Neural cell (in vitro differentiated cells): ENCODE data around the gene HOXB7. TPM values are rescaled to one million over a fixed set of nuclear protein-coding genes. Genes with fewer than 3 reads are reported as not detected.

Source experiments
- H2AFZ ChIP-seq: fragments of 200-600, 300-800 bp; sonication (generic), shearing (Covaris generic); 2 replicates; pipeline ENCODE4 v1.6.0; 2014; ENCODE audit warnings: low read depth, mild to moderate bottlenecking, antibody characterized with exemption, low read length, moderate library complexity
- H3F3A ChIP-seq: fragments of 200-600 bp; shearing (Covaris generic); 2 replicates; pipeline ENCODE4 v1.6.1; 2016; ENCODE audit warnings: mild to moderate bottlenecking, moderate library complexity, mixed read lengths, antibody characterized with exemption, low read length; ENCODE audit not compliant: insufficient read depth, poor library complexity, severe bottlenecking
- H3K27ac ChIP-seq: fragments of 200-600, 300-800 bp; sonication (generic), shearing (Covaris generic); 2 replicates; pipeline ENCODE4 v1.5.1; 2014; ENCODE audit warnings: mild to moderate bottlenecking, low read length, moderate library complexity
- H3K27me3 ChIP-seq: fragments of 300-800, 200-600 bp; sonication (generic), shearing (Covaris generic); 2 replicates; pipeline ENCODE4 v1.6.0; 2014; ENCODE audit warnings: mild to moderate bottlenecking, low read depth, low read length, moderate library complexity; ENCODE audit not compliant: insufficient read depth
- H3K36me3 ChIP-seq: fragments of 300-800, 200-600 bp; sonication (generic), shearing (Covaris generic); 2 replicates; pipeline ENCODE4 v1.5.1; 2014; ENCODE audit warnings: mild to moderate bottlenecking, antibody characterized with exemption, low read length, moderate library complexity; ENCODE audit not compliant: insufficient read depth
- H3K4me2 ChIP-seq: fragments of 300-800, 200-600 bp; sonication (generic), shearing (Covaris generic); 2 replicates; pipeline ENCODE4 v1.6.0; 2014; ENCODE audit warnings: mild to moderate bottlenecking, low read length
- H3K4me3 ChIP-seq: fragments of 300-800, 200-600 bp; sonication (generic), shearing (Covaris generic); 2 replicates; pipeline ENCODE4 v1.5.1; 2014; ENCODE audit warnings: mild to moderate bottlenecking, low read length, moderate library complexity
- H3K79me2 ChIP-seq: fragments of 200-600 bp; shearing (Covaris generic); replicated peaks from 2 replicates; pipeline ENCODE4 v1.6.0; 2014; ENCODE audit warnings: mild to moderate bottlenecking, low read length, moderate library complexity; ENCODE audit not compliant: insufficient read depth
- H3K9ac ChIP-seq: fragments of 300-800, 200-600 bp; sonication (generic), shearing (Covaris generic); 2 replicates; pipeline ENCODE4 v1.6.1; 2016; ENCODE audit warnings: mild to moderate bottlenecking, low read length, mixed read lengths
- H3K9me2 ChIP-seq: fragments of 200-600 bp; shearing (Covaris generic); 2 replicates; pipeline ENCODE4 v1.6.1; 2016; ENCODE audit warnings: mild to moderate bottlenecking, low read length, mixed read lengths; ENCODE audit not compliant: insufficient read depth
- H3K9me3 ChIP-seq: fragments of 200-600, 300-800 bp; sonication (generic), shearing (Covaris generic); 2 replicates; pipeline ENCODE4 v1.6.1; 2016; ENCODE audit warnings: mild to moderate bottlenecking, mixed run types, low read length, moderate library complexity, mixed read lengths
- H4K20me1 ChIP-seq: fragments of 200-600 bp; shearing (Covaris generic); 2 replicates; pipeline ENCODE4 v1.6.1; 2016; ENCODE audit warnings: mild to moderate bottlenecking, mixed run types; ENCODE audit not compliant: insufficient read depth
- EP300 ChIP-seq: fragments of 450-650 bp; conservative IDR thresholded peaks from 2 replicates; pipeline ENCODE4 v1.6.1; 2014; ENCODE audit warnings: antibody characterized with exemption, mild to moderate bottlenecking, moderate library complexity; ENCODE audit not compliant: poor library complexity, severe bottlenecking
- EZH2 ChIP-seq: fragments of 200-600, 300-800 bp; shearing (Covaris generic), sonication (generic); IDR thresholded peaks from 2 replicates; pipeline ENCODE4 v1.6.1; 2014; ENCODE audit warnings: antibody characterized with exemption, low read length, borderline replicate concordance, mild to moderate bottlenecking; ENCODE audit not compliant: insufficient read depth, poor library complexity, severe bottlenecking
- MXI1 ChIP-seq: fragments of 450-650 bp; conservative IDR thresholded peaks from 2 replicates; pipeline ENCODE4 v1.6.1; 2014; ENCODE audit warnings: antibody characterized with exemption, mild to moderate bottlenecking; ENCODE audit not compliant: poor library complexity, severe bottlenecking
- POLR2AphosphoS5 ChIP-seq: IDR thresholded peaks from 2 replicates; pipeline ENCODE4 v1.6.1; 2012
- RAD21 ChIP-seq: fragments of 450-650 bp; conservative IDR thresholded peaks from 2 replicates; pipeline ENCODE4 v1.6.1; 2014; ENCODE audit warnings: antibody characterized with exemption, mild to moderate bottlenecking, moderate library complexity
- SMC3 ChIP-seq: fragments of 450-650 bp; conservative IDR thresholded peaks from 2 replicates; pipeline ENCODE4 v1.6.1; 2014; ENCODE audit warnings: antibody characterized with exemption, mild to moderate bottlenecking, moderate library complexity; ENCODE audit not compliant: poor library complexity
- TAF1 ChIP-seq: IDR thresholded peaks from 2 replicates; pipeline ENCODE4 v1.6.1; 2012; ENCODE audit warnings: low read depth
- polyA minus RNA-seq: library from RNA; depleted of rRNA, polyadenylated mRNA; stranded (reverse); fragments of >200 nt; gene quantifications from 2 replicates; pipeline ENCODE4 v1.2.3, GENCODE V29; 2014
- polyA plus RNA-seq: library from polyadenylated mRNA; depleted of rRNA; stranded (reverse); fragments of >200 nt; gene quantifications from 2 replicates; pipeline ENCODE4 v1.2.3, GENCODE V29; 2014
- TF ChIP-seq, protein P1 (sequence below): fragments of 450-650 bp; IDR thresholded peaks from 2 replicates; pipeline ENCODE4 v1.5.1; 2014; ENCODE audit warnings: antibody characterized with exemption, mild to moderate bottlenecking, moderate library complexity; ENCODE audit not compliant: poor library complexity, severe bottlenecking
- TF ChIP-seq, protein P2 (sequence below): IDR thresholded peaks from 2 replicates; pipeline ENCODE4 v1.6.1; 2012; ENCODE audit warnings: borderline replicate concordance

HOXB7 gene
- polyA plus RNA-seq (not detected in 2 replicates), polyA minus RNA-seq (not detected in 2 replicates)

DNA sequence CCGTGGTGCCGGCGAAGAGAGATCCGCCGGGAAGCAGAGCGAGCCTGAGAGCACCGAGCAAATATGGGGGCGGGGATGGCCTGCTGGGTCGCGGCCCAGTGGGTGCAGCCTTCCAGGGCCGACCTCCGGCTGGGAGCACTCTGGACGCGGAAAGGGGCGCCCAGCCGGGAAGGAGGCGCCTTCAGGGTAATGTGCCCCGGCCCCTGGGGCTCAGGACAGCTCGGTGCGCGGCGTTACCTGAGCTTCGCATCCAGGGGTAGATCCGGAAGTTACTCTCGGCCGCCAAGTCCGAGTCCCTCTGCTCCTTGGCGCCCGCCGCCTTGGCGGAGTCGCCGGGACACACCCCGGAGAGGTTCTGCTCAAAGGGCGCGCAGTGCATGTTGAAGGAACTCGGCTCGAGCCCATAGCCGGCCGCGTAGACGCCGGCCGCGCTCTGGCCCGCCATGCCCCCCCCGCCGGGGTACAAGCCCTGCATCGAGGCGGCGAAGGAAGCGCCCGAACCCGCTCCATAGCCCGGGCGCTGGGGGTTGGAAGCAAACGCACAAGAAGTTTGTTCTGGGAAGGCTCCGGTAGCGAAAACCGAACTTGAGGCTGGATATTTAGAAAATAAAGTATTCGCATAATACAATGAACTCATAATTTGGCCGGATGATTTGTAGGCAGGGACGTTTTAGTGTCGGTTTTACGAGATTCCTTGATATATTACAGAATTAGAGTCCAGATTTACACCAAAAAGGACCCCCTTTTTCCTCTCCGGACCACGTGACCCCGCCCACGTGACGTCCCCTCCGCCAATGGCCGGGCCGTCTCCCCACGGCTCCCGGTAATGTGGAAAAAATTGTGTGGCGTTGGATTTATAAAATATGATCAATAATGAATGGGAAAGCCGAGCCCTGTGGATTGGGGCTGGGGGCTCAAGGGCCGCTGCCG lies at the start of gene HOXB7:
Gene HOXB7 (minus strand): TSS at position 736 of the 930 bp plus-strand sequence. CDS start 99 bp downstream, at position 637.
- H3K27me3 ChIP-seq, result peaks cover 99% of the 10 kb centered on the region
- H2AFZ ChIP-seq, result no peak within 1 kb of the TSS
- no peaks in the 10 kb centered on the region for H3K79me2 ChIP-seq
- H3K4me3 ChIP-seq, result no peak within 1 kb of the TSS
- TF ChIP-seq EZH2 (peak; percentile 98), SMC3 (no peak)
- no peaks in the 10 kb centered on the region for H3K9me2 ChIP-seq
- no peak within 1 kb of the TSS for H3K9ac ChIP-seq
- H3K36me3 ChIP-seq, result no peaks in the 10 kb centered on the region
- no peaks in the 10 kb centered on the region for H3F3A ChIP-seq
- H4K20me1 ChIP-seq, result no peaks in the 10 kb centered on the region
- no peak within 1 kb of the TSS for H3K27ac ChIP-seq
- H3K4me2 ChIP-seq, result no peak within 1 kb of the TSS
- H3K9me3 ChIP-seq, result peaks cover 8% of the 10 kb centered on the region

DNA sequence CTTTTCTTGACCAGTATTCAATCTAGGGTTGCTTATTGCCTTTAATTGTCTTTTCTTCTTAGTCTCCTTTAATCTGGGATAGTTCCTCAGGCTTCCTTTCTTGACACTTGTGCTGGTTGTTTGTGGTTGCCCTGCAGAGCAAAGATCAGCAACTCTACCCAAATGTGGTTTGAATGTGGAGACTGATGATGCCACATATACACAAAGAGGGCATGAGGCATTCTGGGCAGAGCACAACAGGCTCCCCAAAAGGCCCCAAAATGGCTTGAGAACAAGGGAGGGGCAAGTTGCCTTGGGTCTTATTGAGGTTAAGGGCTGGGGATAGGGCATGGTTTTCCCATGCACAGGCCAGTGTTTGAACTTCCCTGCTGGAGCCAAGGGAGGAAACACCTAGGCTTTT lies 45.1 kb upstream of the HOXB7 start:
- TF ChIP-seq, protein P1, sequence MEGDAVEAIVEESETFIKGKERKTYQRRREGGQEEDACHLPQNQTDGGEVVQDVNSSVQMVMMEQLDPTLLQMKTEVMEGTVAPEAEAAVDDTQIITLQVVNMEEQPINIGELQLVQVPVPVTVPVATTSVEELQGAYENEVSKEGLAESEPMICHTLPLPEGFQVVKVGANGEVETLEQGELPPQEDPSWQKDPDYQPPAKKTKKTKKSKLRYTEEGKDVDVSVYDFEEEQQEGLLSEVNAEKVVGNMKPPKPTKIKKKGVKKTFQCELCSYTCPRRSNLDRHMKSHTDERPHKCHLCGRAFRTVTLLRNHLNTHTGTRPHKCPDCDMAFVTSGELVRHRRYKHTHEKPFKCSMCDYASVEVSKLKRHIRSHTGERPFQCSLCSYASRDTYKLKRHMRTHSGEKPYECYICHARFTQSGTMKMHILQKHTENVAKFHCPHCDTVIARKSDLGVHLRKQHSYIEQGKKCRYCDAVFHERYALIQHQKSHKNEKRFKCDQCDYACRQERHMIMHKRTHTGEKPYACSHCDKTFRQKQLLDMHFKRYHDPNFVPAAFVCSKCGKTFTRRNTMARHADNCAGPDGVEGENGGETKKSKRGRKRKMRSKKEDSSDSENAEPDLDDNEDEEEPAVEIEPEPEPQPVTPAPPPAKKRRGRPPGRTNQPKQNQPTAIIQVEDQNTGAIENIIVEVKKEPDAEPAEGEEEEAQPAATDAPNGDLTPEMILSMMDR, result no peak
- TF ChIP-seq MXI1, result no peak
- TF ChIP-seq RAD21, result no peak
- no peak for TF ChIP-seq EZH2
- TF ChIP-seq TAF1, result no peak
- H3K27me3 ChIP-seq, result peaks cover 37% of the 10 kb centered on the region

DNA sequence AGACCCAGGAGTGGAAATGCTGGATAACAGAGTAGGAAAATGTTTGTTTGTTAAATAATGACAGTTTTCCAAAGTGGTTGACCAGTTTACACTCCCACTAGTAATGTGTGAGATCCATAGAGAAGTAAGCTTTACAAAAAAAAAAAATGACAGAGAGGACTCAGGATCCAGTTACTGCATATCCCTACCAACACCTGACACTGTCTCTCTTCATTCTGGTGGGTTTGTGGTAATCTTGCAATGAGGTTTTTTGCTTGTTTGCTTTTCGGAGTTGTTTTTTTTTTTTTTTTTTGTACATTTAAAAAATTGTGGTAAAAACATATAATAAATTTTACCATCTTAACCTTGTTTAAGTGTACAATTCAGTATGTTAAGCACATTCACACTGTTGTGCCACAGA lies 38.9 kb upstream of the HOXB7 start:
- no peak overlapping the region for H3K4me3 ChIP-seq
- no peak overlapping the region for H3K9ac ChIP-seq
- no peak overlapping the region for H3K27ac ChIP-seq
- no peaks in the 10 kb centered on the region for H3K9me3 ChIP-seq
- H3K36me3 ChIP-seq, result no peaks in the 10 kb centered on the region
- H3K4me2 ChIP-seq, result no peak overlapping the region
- no peaks in the 10 kb centered on the region for H3K9me2 ChIP-seq
- no peaks in the 10 kb centered on the region for H4K20me1 ChIP-seq
- no peaks in the 10 kb centered on the region for H3K79me2 ChIP-seq
- peaks cover 74% of the 10 kb centered on the region for H3K27me3 ChIP-seq
- no peak overlapping the region for H2AFZ ChIP-seq
- no peaks in the 10 kb centered on the region for H3F3A ChIP-seq
- TF ChIP-seq POLR2AphosphoS5 (no peak), EP300 (no peak), RAD21 (no peak), TAF1 (no peak), MXI1 (no peak), SMC3 (no peak), EZH2 (no peak)
- TF ChIP-seq, protein P2, sequence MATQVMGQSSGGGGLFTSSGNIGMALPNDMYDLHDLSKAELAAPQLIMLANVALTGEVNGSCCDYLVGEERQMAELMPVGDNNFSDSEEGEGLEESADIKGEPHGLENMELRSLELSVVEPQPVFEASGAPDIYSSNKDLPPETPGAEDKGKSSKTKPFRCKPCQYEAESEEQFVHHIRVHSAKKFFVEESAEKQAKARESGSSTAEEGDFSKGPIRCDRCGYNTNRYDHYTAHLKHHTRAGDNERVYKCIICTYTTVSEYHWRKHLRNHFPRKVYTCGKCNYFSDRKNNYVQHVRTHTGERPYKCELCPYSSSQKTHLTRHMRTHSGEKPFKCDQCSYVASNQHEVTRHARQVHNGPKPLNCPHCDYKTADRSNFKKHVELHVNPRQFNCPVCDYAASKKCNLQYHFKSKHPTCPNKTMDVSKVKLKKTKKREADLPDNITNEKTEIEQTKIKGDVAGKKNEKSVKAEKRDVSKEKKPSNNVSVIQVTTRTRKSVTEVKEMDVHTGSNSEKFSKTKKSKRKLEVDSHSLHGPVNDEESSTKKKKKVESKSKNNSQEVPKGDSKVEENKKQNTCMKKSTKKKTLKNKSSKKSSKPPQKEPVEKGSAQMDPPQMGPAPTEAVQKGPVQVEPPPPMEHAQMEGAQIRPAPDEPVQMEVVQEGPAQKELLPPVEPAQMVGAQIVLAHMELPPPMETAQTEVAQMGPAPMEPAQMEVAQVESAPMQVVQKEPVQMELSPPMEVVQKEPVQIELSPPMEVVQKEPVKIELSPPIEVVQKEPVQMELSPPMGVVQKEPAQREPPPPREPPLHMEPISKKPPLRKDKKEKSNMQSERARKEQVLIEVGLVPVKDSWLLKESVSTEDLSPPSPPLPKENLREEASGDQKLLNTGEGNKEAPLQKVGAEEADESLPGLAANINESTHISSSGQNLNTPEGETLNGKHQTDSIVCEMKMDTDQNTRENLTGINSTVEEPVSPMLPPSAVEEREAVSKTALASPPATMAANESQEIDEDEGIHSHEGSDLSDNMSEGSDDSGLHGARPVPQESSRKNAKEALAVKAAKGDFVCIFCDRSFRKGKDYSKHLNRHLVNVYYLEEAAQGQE, result no peak
- TF ChIP-seq, protein P1, result no peak

More for the DNA sequence above, 45.1 kb upstream of the HOXB7 start:
- no peak overlapping the region for H3K27ac ChIP-seq
- H3K4me2 ChIP-seq, result no peak overlapping the region
- H3K9me2 ChIP-seq, result no peaks in the 10 kb centered on the region
- H4K20me1 ChIP-seq, result no peaks in the 10 kb centered on the region
- H3K4me3 ChIP-seq, result no peak overlapping the region
- H3F3A ChIP-seq, result no peaks in the 10 kb centered on the region
- H3K9ac ChIP-seq, result no peak overlapping the region
- no peak overlapping the region for H2AFZ ChIP-seq
- H3K9me3 ChIP-seq, result no peaks in the 10 kb centered on the region
- no peaks in the 10 kb centered on the region for H3K36me3 ChIP-seq
- H3K79me2 ChIP-seq, result no peaks in the 10 kb centered on the region
